Cerebellar cortex (tissue), 1 donor: ENCODE data around the gene FOSB.

ENCODE experiments used
- DNase-seq: peaks from one replicate; pipeline ENCODE4 v3.0.0-alpha.2; 2015; ENCODE audit warnings: low spot score

FOSB gene

GRCh38 chr19:45442778-45443461 lies 24.9 kb upstream of the FOSB start:
- no peak for DNase-seq

GRCh38 chr19:45443462-45444317 lies 24.1 kb upstream of the FOSB start:
- peak; percentile 83 for DNase-seq

DNA sequence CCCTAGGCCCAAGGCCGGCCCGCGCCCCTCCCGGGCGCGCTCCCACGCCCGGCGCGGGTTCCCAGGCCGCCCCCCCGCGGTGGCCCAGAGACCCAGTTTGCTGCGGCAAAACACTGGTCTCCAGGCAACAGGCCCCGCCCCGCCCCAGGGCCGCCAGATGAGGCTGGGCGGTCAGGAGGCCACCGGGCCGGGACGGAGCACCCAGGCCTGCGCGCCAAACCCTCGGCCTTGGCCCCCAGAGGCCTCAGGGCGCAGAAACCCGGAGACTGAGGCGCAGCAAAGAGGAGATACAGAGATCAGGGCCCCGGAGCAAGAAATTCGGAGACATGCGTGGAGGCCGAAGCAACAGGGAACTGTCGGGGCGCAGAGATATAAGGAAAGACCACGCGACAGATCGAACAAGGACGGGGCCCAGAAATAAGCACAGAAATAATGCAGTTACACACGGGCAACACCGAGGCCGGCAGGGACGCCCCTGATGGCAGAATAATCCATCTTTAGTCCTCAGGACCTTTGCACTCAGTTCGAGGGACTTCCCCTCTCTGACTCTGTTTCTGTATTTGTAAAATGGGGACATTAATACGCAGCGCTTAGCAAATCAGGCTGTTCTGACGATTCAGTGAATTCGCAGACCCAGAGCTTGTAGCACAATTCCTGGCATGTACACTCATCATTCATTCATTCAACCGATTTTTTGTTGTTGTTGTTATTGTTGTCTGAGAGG lies 23.3 kb upstream of the FOSB start:
- DNase-seq: peak; percentile 69

GRCh38 chr19:45445139-45445538 lies 22.7 kb upstream of the FOSB start:
- no peak for DNase-seq

GRCh38 chr19:45446295-45446694 lies 21.5 kb upstream of the FOSB start:
- DNase-seq: no peak

DNA sequence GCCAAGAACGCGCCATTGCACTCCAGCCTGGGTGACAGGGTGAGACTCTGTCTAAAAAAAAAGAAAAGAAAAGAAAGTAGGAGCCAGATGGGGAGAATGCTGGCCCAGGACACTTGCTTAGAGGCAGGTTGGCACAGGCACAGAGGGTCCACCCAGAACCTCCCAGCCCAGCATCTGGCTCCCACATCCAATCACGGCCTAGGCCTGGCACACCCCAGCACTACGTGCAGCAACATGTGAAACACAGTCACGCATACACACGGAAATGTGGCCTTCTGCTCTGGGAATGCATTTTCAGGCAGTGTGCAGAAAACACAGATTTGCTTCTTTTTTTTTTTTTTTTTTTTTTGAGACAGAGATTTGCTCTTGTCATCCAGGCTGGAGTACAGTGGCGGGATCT lies 20.9 kb upstream of the FOSB start:
- no peak for DNase-seq

DNA sequence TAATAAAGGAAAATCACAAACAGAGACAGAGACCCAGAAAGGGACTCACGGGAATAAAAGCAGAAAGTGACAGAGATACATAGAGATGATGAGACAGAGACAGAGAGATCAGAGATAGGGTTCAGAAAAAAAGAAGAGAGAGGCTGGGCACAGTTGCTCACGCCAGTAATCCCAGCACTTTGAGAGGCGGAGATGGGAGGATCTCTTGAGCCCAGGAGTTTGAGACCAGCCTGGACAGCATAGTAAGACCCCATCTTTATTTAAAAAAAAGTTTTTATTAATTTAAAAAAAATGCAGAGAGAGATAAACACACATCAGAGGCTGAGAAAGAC lies 19.4 kb upstream of the FOSB start:
- no peak for DNase-seq

GRCh38 chr19:45448887-45449299 lies 18.9 kb upstream of the FOSB start:
- DNase-seq: no peak

DNA sequence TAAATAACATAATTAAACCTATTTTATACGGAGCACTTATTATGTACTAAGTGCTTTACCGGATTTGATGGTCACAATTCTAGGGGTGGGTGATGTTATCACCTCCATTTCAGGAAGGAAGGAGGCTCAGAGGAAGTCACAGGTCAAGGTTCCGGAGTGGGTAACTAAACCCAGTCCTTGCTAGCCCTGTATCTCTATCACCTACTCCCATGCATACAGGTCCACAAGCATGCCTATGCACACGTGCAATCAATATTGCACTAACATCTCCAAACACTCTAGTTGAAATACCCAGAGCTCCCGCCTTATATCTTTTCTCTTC lies 17.8 kb upstream of the FOSB start:
- no peak for DNase-seq

- DNase-seq: no peak
Observed at GRCh38 chr19:45451131-45451849, 16.5 kb upstream of the FOSB start.

- DNase-seq: no peak
Observed at GRCh38 chr19:45451850-45452387, 15.9 kb upstream of the FOSB start.

DNA sequence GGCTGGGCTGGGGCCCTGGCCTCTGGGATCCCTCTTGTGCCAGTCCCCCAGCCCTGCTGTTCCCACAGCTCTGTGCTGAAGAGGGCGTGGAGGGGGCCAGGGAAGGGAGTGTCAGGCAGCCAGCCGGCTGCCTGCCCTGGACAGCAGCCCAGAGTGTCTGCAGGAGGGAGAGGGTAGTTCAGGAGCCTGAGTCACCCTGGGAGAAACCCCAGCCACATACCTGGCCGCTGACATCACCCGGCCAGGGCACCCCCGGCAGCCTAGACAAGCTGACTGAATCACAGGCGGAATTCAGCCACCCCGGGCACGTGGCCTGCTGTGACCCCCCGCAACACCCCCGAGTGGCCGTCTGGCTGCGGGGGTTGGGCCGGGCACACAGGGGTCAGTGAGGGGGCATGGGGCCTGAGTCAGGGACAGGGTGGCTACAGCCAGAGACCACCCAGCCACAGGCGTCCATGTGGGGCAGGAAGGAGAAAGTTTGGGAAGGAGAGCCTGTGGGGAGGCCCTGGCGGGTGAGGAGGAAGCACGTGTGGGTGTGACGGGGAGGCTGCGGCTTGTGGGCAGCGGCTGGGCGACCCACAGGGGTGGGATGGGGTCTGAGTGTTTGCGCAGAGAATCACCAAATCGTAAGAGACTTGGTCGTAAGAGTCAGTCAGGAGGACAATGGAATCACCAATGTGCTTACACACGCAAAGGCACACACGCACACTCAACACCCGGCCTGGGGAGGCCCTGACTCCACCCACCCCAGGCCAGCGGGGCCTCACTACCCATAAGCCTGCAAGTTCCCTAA lies 11.9 kb upstream of the FOSB start:
- DNase-seq: peak; percentile 71

DNA sequence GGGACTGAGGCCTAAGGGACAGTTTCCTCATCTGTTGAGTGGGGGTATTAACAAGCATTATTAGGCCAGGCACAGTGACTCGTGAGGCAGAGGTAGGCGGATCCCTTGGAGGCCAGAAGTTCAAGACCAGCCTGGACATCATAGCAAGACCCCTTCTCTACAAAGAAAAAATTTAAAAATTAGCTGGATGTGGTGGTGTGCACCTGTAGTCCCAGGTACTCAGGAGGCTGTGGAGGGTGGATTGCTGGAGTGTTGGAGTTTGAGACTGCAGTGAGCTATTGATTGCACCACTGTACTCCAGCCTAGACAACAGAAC lies 11.3 kb upstream of the FOSB start:
- DNase-seq: no peak

DNA sequence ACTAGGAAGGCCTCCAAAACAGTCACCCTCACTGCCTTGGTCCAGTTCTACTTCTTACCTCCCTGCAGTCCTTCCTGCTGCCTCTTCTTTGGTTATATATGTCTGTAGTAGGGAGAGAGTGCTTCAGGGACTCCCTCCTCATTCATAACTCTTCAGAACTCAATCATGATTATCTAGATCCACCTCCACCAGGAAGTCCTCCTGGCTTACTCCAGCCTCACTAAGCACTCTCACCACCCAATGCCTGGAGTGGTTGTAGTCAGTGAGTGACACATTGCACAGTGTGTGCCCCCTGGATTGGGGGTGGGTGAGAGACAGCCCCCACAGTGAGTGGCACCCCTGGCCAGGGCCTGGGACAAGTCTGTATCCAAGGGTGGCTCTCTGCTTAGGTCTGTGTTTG lies 10.0 kb upstream of the FOSB start:
- DNase-seq: no peak

GRCh38 chr19:45460807-45461347 lies 6.9 kb upstream of the FOSB start:
- DNase-seq: no peak

DNA sequence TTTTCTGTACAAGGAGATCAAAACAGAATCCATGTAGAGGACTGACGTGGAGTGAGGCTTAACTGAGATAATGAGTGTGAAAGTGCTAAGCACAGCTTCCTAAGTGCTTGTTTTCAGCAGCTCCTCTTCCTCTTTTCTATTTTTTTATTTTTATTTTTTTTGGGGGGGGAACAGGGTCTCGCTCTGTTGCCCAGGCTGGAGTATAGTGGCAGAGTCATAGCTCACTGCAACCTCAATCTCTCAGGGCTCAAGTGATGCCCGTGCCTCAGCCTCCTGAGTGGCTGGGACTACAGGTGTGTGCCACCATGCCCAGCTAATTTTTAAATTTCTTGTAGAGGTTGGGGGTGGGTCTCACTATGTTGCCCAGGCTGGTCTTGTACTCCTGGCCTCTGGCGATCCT lies 5.6 kb upstream of the FOSB start:
- no peak for DNase-seq

DNA sequence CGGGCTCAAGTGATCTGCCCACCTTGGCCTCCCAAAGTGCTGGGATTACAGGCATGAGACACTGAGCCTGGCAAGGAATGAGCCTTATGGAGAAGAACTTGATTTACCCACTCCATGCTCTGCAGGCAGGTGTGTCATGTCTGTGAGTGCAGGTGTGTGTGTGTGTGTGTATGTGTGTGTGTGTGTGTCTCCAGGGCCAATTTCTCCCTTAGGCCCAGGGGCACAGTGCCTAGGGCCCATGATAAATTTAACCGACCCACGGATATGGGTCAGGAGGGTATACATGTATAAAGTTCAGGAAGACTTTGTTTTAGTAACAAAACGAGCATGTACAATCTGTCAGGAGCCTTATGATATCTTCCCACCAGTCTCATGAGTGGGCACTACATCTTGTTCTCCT lies 4.6 kb upstream of the FOSB start:
- no peak for DNase-seq

DNA sequence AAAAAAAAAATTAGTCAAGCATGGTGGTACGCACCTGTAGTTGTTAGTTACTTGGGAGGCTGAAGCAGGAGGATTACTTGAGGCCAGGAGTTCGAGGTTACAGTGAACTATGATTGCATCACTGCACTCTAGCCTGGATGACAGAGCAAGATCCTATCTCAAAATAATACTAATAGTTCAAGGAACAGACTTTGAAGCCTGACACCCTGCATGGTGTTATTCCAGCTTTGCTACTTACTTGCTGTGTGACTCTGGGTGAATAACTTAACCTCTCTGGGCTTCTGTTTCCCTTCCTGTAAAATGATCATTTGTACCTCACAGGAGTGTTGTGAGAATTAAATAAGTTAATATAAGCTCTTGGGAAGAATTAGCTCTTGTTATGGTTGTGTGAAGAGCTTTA lies 3.5 kb upstream of the FOSB start:
- DNase-seq: no peak

DNA sequence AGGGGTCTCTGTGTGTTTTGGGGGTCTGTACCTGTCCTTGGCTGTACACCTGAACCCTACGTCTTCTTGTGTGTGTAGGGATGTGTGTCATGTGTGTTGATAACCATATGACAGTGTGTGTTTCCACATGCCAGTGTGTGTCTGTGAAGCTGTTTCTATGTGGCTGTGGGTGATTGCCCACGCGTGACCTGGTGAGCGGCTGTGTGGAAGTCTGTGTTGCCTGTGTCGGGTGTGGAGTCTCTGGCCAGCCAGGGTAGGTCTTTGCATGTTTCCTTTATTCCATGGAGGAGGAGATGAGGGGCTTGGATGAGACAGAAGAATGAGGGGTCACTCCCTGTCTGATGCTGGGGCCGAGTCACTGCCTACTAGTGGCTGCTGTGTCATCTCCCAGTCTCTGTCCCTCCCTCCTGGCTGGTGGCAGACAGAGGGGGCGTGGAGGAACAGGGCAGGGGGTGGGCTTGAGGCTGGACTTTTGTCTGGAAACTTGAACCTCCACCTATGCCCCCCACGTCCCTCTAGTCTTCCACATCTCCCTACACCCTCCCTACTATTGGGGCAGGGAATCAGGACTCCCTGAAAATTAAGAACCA lies 2.8 kb upstream of the FOSB start:
- no peak for DNase-seq

DNA sequence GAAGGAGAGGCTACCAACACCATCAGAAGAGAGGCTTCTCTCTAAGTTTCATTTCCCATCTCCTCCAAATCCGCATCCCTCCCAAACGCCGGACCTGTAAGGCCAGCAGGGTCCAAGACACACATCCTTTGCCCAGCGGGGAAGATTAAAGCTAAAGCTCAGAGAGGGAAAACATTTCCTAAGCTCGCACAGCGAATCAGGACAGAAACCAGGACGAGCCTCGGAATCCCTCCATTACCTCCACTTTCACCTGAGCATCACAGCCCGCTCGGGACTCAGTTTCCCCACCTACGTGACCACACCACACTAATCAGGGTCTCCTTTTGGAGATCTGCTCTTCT lies 711 bp upstream of the FOSB start:
- DNase-seq: no peak

- DNase-seq: no peak
Observed at GRCh38 chr19:45468159-45468651, 409 bp downstream of the FOSB start.
